22Rv1 (cell line): ENCODE measurements around the gene POT1.

Experiments
- ZFX ChIP-seq: fragments of 450-650 bp; IDR thresholded peaks from 2 replicates; pipeline ENCODE4 v1.6.1; 2017; ENCODE audit warnings: antibody characterized with exemption, borderline replicate concordance
- TF ChIP-seq, protein P1 (sequence below): fragments of 450-650 bp; IDR thresholded peaks from 2 replicates; pipeline ENCODE4 v1.5.1; 2017; ENCODE audit warnings: mild to moderate bottlenecking

DNA sequence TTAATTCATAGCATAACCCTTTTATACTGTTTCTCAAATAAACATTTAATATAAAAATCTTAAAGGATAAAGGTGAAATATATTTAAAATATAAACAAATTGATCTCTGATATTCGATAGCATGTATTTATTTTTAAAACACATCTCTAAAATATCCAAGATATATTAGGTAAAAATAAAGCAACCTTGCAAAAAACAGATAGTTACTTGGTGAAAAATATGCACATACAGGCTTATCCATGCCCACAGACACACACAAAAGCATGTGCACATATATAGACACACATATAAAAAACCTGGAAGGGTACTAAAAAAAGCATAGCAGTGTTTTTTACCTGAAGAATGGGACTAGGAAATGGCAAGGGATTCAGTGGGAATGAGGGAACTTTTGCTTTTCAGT lies 19.8 kb downstream of the POT1 start:
- TF ChIP-seq, protein P1, sequence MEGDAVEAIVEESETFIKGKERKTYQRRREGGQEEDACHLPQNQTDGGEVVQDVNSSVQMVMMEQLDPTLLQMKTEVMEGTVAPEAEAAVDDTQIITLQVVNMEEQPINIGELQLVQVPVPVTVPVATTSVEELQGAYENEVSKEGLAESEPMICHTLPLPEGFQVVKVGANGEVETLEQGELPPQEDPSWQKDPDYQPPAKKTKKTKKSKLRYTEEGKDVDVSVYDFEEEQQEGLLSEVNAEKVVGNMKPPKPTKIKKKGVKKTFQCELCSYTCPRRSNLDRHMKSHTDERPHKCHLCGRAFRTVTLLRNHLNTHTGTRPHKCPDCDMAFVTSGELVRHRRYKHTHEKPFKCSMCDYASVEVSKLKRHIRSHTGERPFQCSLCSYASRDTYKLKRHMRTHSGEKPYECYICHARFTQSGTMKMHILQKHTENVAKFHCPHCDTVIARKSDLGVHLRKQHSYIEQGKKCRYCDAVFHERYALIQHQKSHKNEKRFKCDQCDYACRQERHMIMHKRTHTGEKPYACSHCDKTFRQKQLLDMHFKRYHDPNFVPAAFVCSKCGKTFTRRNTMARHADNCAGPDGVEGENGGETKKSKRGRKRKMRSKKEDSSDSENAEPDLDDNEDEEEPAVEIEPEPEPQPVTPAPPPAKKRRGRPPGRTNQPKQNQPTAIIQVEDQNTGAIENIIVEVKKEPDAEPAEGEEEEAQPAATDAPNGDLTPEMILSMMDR: no peak
- no peak for TF ChIP-seq ZFX
